Naive thymus-derived CD8-positive, alpha-beta T cell (primary cell): Measurements from ENCODE around the gene GOLGA2. TPM values are rescaled to one million over a fixed set of nuclear protein-coding genes. Genes with fewer than 3 reads are reported as not detected.

Source experiments
- ATAC-seq, 2 donors: fragments of 150-1000 bp; cut with Tn5 transposase in 1 of 2; sonication (Bioruptor Pico), chemical (Tn5 transposase) in 1 of 2; 1 replicate in 1 of 2; 2 replicates in 1 of 2; pipeline ENCODE4 v1.10.0; 2021; ENCODE audit warnings: mild to moderate bottlenecking in 2 of 2, moderate library complexity in 2 of 2
- POLR2A ChIA-PET: fragments of 350-600 bp; sonication (Branson Sonifier 250); formaldehyde crosslinking; loops from one replicate; lab custom pipeline; 2021; ENCODE audit warnings: antibody characterized with exemption; lab: Charles Lee
- DNase-seq, 10 donors: peaks; one replicate each; pipeline versions ENCODE4 v3.0.0 to v3.0.0-alpha.2; 2020 to 2022
- H3K27ac Mint-ChIP-seq, 10 donors: one replicate each; pipeline ENCODE4 v1.8.0; 2020 to 2022; ENCODE audit warnings: mild to moderate bottlenecking in 10 of 10, mixed read lengths in 10 of 10, moderate library complexity in 4 of 10, inconsistent platforms in 1 of 10
- H3K27me3 Mint-ChIP-seq, 5 donors: one replicate each; pipeline ENCODE4 v1.8.0; 2021 to 2022; ENCODE audit warnings: mixed read lengths in 5 of 5
- H3K36me3 Mint-ChIP-seq, 3 donors: one replicate each; pipeline ENCODE4 v1.8.0; 2020 to 2022; ENCODE audit warnings: mixed read lengths in 3 of 3, mild to moderate bottlenecking in 2 of 3, inconsistent platforms in 1 of 3
- H3K4me1 Mint-ChIP-seq, 4 donors: one replicate each; pipeline ENCODE4 v1.8.0; 2021 to 2022; ENCODE audit warnings: mixed read lengths in 4 of 4
- H3K4me3 Mint-ChIP-seq, 10 donors: one replicate each; pipeline ENCODE4 v1.8.0; 2020 to 2022; ENCODE audit warnings: mild to moderate bottlenecking in 10 of 10, mixed read lengths in 10 of 10, moderate library complexity in 6 of 10, inconsistent platforms in 1 of 10
- H3K9me3 Mint-ChIP-seq, 9 donors: one replicate each; pipeline ENCODE4 v1.8.0; 2020 to 2022; ENCODE audit warnings: mixed read lengths in 9 of 9, mild to moderate bottlenecking in 3 of 9, inconsistent platforms in 1 of 9, moderate library complexity in 1 of 9
- polyA plus RNA-seq, 3 donors: library from polyadenylated mRNA; unstranded; fragments of 300-500 nt; fragmentation: Illumina TruSeq; gene quantifications; one replicate each; pipeline ENCODE4 v1.2.3, GENCODE V29; 2021
- total RNA-seq, 8 experiments: library from RNA in 2 of 8; stranded (reverse) in 2 of 8; gene quantifications; one replicate each; pipeline ENCODE4 v1.2.3 and lab custom pipeline; 2021 to 2026

Gene GOLGA2
- total and polyA plus RNA-seq, 5 experiments from 2014 or later, result 4.7 to 64.7 (median 7.4) TPM

- POLR2A ChIA-PET, result no interaction called here
Measured at GRCh38 chr9:128265348-128265847, 10.4 kb downstream of the GOLGA2 start.

GRCh38 chr9:128262687-128263086, 13.1 kb downstream of the GOLGA2 start:
- Mint-ChIP-seq H3K4me1 (peaks cover 0 to 5% (median 0%) of the 10 kb centered on the region in 4 donors), H3K27ac (no peak overlapping the region), H3K9me3 (no peaks in the 10 kb centered on the region), H3K4me3 (no peak overlapping the region), H3K27me3 (no peaks in the 10 kb centered on the region), H3K36me3 (peaks cover 3 to 65% (median 19%) of the 10 kb centered on the region in 3 donors)
- ATAC-seq, result no peak
- DNase-seq, result no peak
- POLR2A ChIA-PET, result no interaction called here

More at GRCh38 chr9:128265348-128265847, 10.4 kb downstream of the GOLGA2 start:
- Mint-ChIP-seq H3K4me1 (peaks cover 0 to 5% (median 1%) of the 10 kb centered on the region in 4 donors), H3K27me3 (no peaks in the 10 kb centered on the region), H3K4me3 (no peak overlapping the region), H3K9me3 (no peaks in the 10 kb centered on the region), H3K27ac (no peak overlapping the region), H3K36me3 (peaks cover 3 to 62% (median 17%) of the 10 kb centered on the region in 3 donors)
- no peak for DNase-seq
- no peak for ATAC-seq

GRCh38 chr9:128260340-128260739, 15.5 kb downstream of the GOLGA2 start:
- DNase-seq (no peak), ATAC-seq (no peak)
- Mint-ChIP-seq H3K27me3 (no peaks in the 10 kb centered on the region), H3K36me3 (peaks cover 3 to 62% (median 22%) of the 10 kb centered on the region in 3 donors), H3K4me3 (no peak overlapping the region), H3K9me3 (no peaks in the 10 kb centered on the region), H3K4me1 (peaks cover 0 to 3% (median 0%) of the 10 kb centered on the region in 4 donors), H3K27ac (no peak overlapping the region)
- POLR2A ChIA-PET, result interaction anchor here (0.9 to 1.3 kb wide), 3 partner anchors 11 to 81 kb away, joined by 3 to 4 read pairs (median 3); no protein-coding TSS in a partner anchor

GRCh38 chr9:128259156-128259555, 16.7 kb downstream of the GOLGA2 start:
- H3K36me3 Mint-ChIP-seq, result peaks cover 3 to 56% (median 22%) of the 10 kb centered on the region in 3 donors
- ATAC-seq (no peak), DNase-seq (no peak)
- H3K27ac Mint-ChIP-seq, result no peak overlapping the region
- peaks cover 0 to 2% (median 0%) of the 10 kb centered on the region in 5 donors for H3K27me3 Mint-ChIP-seq
- H3K4me3 Mint-ChIP-seq, result no peak overlapping the region
- POLR2A ChIA-PET, result no interaction called here
- H3K4me1 Mint-ChIP-seq, result peaks cover 0 to 3% (median under 1%) of the 10 kb centered on the region in 4 donors
- H3K9me3 Mint-ChIP-seq, result no peaks in the 10 kb centered on the region

- Mint-ChIP-seq H3K27me3 (peaks cover 0 to 2% (median 0%) of the 10 kb centered on the region in 5 donors), H3K4me1 (peaks cover 0 to 3% (median under 1%) of the 10 kb centered on the region in 4 donors), H3K36me3 (peaks cover 3 to 56% (median 22%) of the 10 kb centered on the region in 3 donors), H3K9me3 (no peaks in the 10 kb centered on the region), H3K4me3 (no peak overlapping the region), H3K27ac (no peak overlapping the region)
- POLR2A ChIA-PET, result no interaction called here
- DNase-seq (no peak), ATAC-seq (no peak)
Measured at GRCh38 chr9:128258326-128258725, 17.5 kb downstream of the GOLGA2 start.

DNA sequence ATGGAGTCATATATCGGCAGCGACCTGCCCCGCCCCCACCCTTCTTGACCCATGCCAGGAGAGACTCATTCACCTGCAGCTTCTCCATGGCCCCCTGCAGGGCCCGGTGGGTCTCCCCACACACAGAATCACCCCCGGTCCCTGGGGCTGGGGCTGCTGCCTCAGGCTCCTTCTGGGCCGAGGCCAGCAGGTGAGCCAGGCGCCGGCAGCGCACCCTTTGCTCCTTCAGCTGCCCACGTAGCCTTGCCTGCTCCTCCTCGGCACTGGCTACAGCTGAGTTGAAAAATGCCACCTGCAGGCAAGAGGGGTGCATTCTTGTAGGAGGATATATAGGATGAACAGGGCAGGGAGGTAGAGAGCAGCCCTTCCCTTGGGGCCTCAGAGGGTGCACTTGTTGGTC, 17.9 kb downstream of the GOLGA2 start:
- ATAC-seq, result no peak
- Mint-ChIP-seq H3K36me3 (peaks cover 3 to 53% (median 22%) of the 10 kb centered on the region in 3 donors), H3K4me3 (no peak overlapping the region), H3K27ac (no peak overlapping the region), H3K4me1 (peaks cover 0 to 3% (median under 1%) of the 10 kb centered on the region in 4 donors), H3K9me3 (no peaks in the 10 kb centered on the region), H3K27me3 (peaks cover 0 to 2% (median 0%) of the 10 kb centered on the region in 5 donors)
- DNase-seq, result no peak
- POLR2A ChIA-PET, result no interaction called here

DNA sequence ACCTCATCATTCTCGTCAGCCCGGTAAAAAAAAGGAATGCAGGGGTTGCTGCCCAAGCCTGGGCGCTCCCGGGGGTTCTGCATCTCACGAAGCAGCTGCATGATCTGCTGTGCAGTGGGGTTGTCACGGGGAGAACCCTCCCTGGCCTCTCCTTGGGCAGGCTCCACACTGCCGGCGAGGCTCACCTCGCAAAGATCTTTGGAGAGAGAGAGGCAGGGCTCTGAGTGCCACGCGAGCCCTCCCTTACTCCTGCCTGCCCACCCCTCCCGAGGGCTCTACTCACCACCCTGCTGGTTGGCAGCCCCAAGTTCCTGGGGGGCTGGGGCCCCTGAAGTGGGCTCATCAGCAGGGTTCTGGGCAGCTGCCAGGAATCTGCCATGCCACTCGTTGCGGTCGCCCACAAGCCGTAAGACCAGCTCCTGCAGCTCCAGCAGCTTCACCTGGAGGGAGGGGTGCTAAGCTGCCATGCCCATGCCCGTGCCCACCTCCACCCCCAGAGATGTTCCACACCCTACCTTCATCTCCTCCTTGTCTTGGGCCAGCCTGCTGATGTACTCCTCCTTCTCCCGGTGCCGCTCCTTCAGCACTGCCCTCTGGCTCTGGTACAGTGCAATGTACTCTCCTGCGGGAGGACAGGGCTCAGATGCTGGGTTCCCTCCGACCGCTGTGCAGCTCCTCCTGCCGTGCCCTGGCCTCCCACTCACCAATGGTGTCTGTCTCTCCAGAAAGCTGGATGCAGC, 18.6 kb downstream of the GOLGA2 start:
- Mint-ChIP-seq H3K27me3 (peaks cover 0 to 2% (median under 1%) of the 10 kb centered on the region in 5 donors), H3K9me3 (no peaks in the 10 kb centered on the region), H3K27ac (no peak overlapping the region), H3K4me1 (peaks cover 0 to 4% (median under 1%) of the 10 kb centered on the region in 4 donors), H3K36me3 (peaks cover 3 to 46% (median 19%) of the 10 kb centered on the region in 3 donors), H3K4me3 (no peak overlapping the region)
- POLR2A ChIA-PET, result interaction anchor here (0.7 kb wide), 1 partner anchor 12 kb away, joined by 3 read pairs; no protein-coding TSS in a partner anchor
- ATAC-seq, result no peak
- no peak for DNase-seq

GRCh38 chr9:128254855-128255759, 20.7 kb downstream of the GOLGA2 start:
- no peak for ATAC-seq
- Mint-ChIP-seq H3K27ac (peak overlapping the region in 3 of 10 donors; percentile 47 to 62 (median 57)), H3K4me3 (peak overlapping the region in 3 of 10 donors; percentile 39 to 65 (median 53))

GRCh38 chr9:128254362-128254761, 21.4 kb downstream of the GOLGA2 start:
- no peak for ATAC-seq

More at GRCh38 chr9:128254855-128255759, 20.7 kb downstream of the GOLGA2 start:
- Mint-ChIP-seq H3K36me3 (peaks cover 0 to 28% (median 5%) of the 10 kb centered on the region in 3 donors), H3K27me3 (peaks cover 0 to 4% (median 2%) of the 10 kb centered on the region in 5 donors), H3K4me1 (peaks cover 8 to 13% (median 10%) of the 10 kb centered on the region in 4 donors), H3K9me3 (no peaks in the 10 kb centered on the region)
- POLR2A ChIA-PET, result interaction anchor here (0.6 kb wide), 1 partner anchor 531 kb away, joined by 3 read pairs; no protein-coding TSS in a partner anchor
- peak; percentile 24 to 77 (median 54) for DNase-seq

DNA sequence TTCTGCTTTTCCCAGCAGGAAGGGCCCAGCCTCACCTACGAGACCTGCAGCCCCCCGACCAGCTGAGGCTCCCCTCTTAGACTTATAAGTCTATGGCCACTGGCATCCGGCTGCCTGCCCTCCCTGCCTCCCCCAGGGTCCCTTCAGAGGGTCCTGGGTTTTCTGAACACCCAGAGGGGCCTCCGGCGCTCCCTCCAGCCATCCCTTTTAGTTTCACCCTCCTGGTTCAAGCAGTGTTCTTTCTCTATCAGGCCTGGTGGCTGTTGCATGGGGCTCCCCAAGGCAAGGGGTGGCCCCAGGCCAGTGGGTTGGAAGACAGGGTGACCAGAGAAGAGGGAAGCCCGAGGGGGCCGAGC, 21.8 kb downstream of the GOLGA2 start:
- Mint-ChIP-seq H3K9me3 (no peaks in the 10 kb centered on the region), H3K4me3 (no peak overlapping the region), H3K4me1 (peaks cover 8 to 23% (median 17%) of the 10 kb centered on the region in 4 donors), H3K36me3 (peaks cover 0 to 23% (median 5%) of the 10 kb centered on the region in 3 donors), H3K27ac (no peak overlapping the region), H3K27me3 (peaks cover 0 to 4% (median 3%) of the 10 kb centered on the region in 5 donors)
- POLR2A ChIA-PET, result no interaction called here
- no peak for DNase-seq
- ATAC-seq, result no peak

More at GRCh38 chr9:128254362-128254761, 21.4 kb downstream of the GOLGA2 start:
- POLR2A ChIA-PET, result interaction anchor here (0.6 kb wide), 1 partner anchor 531 kb away, joined by 3 read pairs; no protein-coding TSS in a partner anchor
- no peak overlapping the region for H3K4me3 Mint-ChIP-seq
- no peaks in the 10 kb centered on the region for H3K9me3 Mint-ChIP-seq
- no peak for DNase-seq
- H3K27ac Mint-ChIP-seq, result no peak overlapping the region
- peaks cover 8 to 21% (median 16%) of the 10 kb centered on the region in 4 donors for H3K4me1 Mint-ChIP-seq
- H3K27me3 Mint-ChIP-seq, result peaks cover 0 to 4% (median 3%) of the 10 kb centered on the region in 5 donors
- peaks cover 0 to 27% (median 5%) of the 10 kb centered on the region in 3 donors for H3K36me3 Mint-ChIP-seq

- ATAC-seq, result no peak
- Mint-ChIP-seq H3K4me1 (peaks cover 8 to 23% (median 17%) of the 10 kb centered on the region in 4 donors), H3K27ac (no peak overlapping the region), H3K27me3 (peaks cover 0 to 4% (median 3%) of the 10 kb centered on the region in 5 donors), H3K36me3 (peaks cover 0 to 21% (median 5%) of the 10 kb centered on the region in 3 donors), H3K4me3 (no peak overlapping the region), H3K9me3 (no peaks in the 10 kb centered on the region)
- no peak for DNase-seq
- POLR2A ChIA-PET, result interaction anchor here (0.5 kb wide), 1 partner anchor 887 kb away, joined by 3 read pairs; no protein-coding TSS in a partner anchor
Measured at GRCh38 chr9:128253140-128253990, 22.4 kb downstream of the GOLGA2 start.
